Activated CD4-positive, alpha-beta T cell treated with anti-CD3 and anti-CD28 coated beads, Interleukin-2, amount 50 U/mL, for 48 hours (primary cell): ENCODE data around the gene ZMIZ1.

Experiments used
- DNase-seq, 2 experiments: peaks; one replicate each; pipeline ENCODE4 v3.0.0-alpha.2; 2020

ZMIZ1 gene

DNA sequence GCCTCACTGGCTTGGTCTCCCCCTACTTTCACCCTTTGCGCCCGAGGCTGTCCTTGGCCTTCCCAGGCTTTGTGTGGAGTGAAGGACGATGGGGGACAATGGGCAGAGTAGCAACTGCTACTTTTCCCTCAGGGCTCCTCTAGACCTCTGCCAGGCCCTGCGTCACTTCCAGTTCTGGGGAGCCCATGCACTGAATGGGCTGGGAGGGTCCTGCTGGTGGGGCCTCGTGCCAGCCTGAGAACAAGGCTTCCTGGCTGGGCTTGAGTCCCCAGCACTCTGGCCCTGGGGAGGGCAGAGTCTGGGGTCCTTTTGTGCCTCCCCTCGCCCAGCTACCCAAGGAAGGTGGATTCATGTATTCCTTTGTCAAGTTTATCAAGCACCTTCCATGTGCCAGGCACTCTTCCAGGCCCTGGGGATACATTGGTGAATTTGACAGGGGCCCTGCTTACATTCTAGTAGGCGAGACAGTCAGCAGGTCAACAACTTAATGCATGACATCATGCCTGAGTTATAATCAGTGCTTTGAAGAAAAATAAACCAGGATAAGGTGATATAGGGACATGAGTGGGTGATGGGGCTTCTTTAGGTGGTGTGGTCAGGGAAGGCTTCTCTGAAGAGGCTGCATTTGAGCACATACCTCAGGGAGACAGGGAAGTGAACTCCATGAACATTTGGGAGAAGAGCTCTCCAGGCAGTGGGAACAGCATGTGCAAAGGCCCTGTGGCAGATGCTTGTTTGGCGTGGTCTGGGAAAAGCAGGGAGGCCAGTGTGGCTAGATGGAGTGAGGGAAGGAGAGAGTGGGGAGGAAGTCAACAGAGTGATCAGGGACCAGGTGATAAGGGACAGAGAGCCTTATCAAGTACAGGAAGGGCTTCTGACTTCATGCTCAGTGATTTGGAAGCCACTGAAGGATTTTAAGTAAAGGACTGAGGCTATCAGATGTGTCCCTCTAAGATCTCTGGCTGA lies 14.1 kb downstream of the ZMIZ1 start:
- DNase-seq: no peak

DNA sequence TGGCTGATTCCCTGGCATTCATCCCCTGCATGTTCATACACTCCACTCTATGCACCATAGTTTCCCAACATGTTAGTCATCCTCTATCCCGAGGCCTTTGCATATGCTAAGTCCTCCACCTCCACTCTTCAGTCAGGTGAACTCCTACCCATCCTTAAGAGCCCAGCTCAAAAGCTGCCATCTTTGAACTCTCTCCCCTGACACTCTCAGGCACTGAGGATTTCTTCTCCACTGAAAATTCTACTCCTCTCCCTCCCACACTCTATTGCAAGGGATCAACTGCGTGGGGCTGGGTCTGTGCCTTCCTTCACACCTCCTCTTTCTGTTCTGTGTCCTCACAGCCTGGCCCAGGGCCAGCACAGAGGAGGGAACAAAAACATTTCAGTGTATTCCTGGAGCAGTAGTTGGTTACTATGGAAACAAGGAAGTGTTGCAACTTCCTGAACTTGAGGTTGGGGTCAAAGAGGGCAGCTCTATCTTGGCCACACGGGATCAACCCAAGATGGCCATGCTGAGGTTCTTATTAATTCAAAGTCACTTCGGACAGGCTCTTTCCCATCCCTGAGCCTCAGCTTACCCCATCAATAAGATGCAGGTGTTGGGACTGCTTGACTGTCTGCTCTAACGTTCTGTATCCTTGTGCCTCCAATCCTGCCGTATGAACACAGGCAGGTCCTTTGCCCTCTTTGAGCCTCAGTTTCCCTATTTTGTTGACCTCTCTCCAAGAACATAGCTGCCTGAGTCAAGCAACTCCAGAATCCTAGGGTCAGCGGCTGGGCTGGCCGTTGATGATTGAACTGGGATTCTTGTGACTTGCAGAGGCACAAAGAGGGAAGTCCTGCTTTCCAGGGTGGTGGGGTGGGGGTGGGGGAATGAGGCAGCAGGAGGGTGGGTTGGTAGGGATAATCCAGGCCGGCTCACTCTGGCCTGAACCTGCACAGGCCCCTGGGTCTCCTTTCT lies 15.5 kb downstream of the ZMIZ1 start:
- DNase-seq: peak in 1 of 2 experiments; percentile 7

DNA sequence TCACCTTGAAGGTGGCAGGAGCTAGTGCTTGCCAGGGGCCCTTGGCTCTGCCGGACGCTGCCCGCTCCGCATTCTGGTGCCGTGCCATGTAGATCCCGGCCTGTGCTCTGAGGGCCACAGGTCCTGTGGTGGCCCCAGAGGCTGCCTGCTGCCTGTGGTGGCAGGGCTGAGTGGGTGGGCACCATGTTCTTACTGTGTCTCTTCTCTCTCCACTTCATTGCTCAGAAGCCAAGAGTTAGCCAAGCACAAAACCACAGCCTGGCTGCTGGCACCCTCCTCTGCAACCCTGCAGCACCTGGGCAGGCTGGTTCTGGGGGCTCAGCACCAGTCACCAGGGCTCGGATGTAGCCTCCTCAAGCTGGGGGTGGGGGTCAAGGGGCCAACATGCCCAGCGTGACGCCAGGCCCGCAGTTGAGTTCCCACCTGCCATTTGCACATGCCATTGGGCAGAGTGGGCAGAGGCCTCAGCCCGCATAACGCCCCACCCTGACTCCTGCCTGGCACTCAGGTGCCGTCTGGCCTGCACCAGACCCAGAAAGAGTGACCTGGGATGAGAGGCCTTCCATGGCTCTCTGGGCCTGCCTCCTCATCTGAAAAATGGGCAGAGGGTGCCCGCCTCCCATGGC lies 16.3 kb downstream of the ZMIZ1 start:
- no peak for DNase-seq

DNA sequence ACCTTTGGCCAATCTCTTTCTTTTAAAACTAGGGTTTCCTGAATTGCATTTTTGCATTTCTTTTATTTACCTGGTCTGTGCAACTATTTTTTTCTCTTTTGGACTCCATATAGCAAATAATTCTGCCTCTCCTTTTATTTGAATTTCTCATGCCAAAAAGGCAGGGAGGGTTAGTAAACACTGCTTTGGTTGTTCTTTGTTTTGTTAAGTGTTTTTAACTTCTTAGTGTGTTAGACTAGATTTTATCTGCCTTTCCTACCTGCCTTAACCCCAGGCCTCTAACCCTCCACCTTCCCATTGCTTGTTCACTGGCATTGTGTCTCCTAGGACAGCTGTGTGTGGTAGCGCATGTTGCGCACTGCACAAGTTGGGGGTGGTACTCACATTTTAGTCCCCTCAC lies 18.1 kb downstream of the ZMIZ1 start:
- DNase-seq: no peak

DNA sequence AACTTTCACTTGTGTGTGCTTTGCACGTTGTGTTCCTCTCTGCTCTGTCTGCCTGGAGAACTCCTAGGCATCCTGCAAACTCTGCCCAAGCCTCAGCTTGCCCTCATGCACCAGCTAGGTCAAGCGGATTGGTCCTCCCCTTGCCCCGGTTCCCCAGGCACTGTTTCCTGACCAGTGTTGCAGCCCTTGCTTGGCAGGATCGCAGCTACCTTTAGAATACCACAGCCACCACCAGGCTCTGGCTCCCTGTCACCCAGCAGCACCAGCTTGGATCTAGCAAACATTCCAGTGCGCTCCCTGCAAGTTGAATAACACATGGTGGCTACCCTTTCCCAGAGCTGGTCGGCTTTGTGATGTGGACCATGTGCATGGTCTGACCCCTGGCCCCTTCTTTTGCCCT lies 19.0 kb downstream of the ZMIZ1 start:
- no peak for DNase-seq

DNA sequence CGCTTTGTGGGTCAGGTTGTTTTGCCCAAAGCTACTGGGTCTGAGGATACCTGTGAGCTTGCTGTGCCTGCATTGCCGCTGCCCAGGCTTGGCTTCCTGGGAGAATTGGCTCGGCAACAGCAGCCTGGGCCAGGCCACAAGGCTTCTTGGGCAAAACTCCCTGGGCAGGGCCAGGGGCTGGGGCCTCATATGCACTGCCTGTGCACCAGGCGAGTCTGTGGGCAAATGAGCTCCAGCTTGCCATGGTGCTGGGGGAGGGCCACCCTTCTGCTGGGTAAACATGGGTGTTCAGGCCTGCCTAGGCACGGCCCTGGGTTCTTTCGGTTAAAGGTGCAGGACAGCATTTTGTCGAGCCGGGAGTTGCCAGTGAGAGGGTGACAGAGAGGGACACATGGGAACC lies 19.4 kb downstream of the ZMIZ1 start:
- DNase-seq: no peak

DNA sequence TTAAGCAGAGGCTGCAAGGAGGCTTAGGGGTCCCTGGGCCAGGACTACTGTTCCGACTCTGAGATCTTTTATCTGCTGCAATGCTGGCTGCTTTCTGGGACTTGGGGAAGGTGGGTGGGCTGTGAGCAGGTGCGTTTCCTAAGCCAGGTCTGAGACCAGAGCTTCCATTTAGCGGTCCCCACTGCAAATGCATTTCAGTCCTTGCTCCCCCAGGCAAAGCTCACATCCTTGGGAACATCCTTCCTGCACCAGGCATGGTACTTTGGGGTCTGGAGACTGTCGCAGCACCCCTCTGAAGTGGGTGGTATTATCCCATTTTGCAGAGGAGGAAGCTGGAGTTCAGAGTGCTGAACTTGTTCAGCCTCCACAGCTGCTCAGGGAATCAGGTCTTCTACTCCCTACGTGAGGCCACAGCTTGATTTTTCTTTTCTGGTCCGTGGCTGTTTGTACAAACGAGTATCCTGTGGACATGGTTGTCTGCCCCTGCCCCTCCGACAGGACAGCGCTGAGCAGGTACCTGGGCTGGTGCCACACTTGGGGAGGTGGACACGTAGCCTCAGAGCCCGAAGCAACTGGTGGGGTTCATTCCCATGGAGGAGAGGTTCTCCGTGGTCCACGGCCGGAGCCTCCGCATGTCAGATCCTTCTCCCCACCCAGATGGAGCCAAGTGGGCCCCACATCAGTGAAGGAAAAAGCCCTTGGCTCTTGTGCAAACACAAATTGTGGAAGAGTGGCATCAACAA lies 20.0 kb downstream of the ZMIZ1 start:
- DNase-seq: no peak

DNA sequence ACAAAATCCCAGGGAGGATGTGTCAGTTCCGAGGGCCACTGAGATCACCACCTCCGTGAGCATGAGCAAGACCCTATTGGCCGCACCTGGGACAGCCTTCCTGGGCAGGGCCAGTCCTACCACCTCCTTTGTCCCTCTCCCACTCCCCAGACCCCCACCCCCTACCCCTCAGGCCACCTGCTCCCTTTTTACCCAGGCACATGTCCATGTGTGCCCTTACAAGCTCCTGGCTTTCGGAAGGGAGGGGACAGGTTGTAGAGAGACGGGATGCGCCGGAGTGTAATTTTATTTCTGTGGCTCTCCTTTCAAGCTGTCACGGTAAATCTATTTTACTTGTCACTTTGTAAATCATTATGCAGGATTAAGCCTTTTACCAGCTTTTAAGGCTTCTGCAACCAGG lies 20.9 kb downstream of the ZMIZ1 start:
- DNase-seq: no peak

DNA sequence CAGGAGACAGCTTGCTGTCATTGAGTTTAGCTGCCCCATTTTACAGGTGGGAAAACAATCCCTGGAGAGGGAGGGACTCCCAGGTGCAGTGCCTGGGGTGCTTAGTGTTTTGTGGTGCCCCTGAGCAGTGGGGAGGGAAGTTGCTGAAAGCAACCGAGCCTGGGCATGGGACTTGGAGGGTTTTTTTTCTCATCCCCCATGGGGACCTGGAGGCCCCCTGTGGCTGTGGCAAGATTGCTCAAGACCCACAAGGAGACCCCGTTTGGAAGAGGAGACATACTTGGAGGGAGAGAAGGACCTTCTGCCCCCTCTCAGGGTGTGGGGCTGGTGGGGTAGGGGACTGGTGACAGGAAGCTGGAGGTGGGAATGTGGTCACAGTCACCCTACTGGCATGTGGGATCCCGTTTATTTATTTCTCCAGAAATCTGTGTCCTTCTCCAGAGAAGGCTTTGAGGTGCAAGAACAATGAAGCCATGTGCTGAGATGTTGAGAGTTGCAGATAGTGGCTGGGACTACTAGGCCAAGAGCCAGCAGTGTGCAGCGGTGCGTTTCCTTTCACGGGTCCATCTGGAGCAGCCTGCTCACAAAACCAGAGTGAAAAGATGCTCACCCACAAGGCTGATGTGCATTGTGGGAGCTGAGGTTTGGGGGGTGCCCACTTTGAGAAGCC lies 21.5 kb downstream of the ZMIZ1 start:
- DNase-seq: no peak

DNA sequence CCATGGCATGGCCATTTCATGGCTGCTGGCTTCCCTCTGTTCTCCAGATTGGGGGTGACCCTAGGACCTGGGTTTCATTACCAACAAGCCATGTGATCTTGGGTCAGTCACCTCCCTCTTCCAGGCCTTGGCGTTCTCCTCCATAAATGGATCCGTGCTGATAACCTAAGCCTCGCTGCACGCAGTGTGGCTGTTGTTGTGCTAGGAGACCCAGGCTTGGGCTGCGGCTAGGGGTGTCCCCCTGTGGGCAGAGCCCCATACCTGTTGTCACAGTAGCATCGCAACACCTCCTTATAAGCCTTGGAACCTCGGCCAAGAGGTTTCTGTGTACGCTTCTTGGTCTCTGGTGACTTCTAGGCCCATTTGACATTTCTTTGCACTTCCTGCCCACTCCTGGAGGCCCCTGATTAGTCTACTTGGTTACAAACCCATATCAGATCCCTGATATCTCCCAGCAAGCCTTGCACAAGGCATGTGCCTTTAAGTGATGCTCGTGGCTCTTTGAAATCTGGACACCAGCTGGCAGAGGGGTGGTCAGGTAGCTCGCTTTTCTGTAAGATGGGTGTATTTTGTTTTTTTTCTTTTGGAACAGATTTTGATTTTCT lies 23.6 kb downstream of the ZMIZ1 start:
- no peak for DNase-seq

DNA sequence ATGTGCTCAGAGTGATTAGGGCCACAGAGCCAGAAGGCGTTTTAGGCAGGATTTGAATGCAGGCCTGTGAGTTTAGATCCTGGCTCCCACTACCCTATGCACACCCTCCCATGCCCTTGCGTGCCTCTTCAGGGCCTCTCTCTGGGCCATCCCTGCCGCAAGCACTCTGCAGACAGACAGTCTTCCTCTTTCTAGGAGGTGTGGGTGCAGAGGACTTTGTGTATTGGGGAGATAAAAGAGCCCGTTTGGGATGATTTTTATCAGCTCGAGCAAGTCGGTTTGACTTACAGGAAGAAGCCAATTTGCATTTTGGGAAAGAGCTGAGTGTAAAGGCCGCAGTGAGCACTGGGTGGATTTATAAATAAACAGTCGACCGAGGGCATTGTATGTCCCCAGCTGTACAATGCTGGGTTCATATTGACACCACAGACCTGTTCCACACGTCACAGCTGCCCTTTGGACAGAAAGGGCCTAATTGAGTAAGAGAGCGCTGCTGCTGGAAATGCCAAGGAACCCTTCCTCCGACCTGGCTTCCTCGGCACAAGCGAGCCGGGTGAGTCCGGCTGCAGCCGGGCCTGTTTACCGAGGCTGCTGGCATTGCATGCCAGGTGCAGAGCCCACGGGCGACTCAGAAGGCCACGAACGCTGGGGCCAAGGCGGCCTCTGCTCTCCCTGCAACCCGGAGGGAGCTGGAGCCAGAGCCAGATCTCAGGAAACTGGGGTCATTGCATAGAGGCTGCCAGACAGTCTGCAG lies 25.1 kb downstream of the ZMIZ1 start:
- DNase-seq: no peak

DNA sequence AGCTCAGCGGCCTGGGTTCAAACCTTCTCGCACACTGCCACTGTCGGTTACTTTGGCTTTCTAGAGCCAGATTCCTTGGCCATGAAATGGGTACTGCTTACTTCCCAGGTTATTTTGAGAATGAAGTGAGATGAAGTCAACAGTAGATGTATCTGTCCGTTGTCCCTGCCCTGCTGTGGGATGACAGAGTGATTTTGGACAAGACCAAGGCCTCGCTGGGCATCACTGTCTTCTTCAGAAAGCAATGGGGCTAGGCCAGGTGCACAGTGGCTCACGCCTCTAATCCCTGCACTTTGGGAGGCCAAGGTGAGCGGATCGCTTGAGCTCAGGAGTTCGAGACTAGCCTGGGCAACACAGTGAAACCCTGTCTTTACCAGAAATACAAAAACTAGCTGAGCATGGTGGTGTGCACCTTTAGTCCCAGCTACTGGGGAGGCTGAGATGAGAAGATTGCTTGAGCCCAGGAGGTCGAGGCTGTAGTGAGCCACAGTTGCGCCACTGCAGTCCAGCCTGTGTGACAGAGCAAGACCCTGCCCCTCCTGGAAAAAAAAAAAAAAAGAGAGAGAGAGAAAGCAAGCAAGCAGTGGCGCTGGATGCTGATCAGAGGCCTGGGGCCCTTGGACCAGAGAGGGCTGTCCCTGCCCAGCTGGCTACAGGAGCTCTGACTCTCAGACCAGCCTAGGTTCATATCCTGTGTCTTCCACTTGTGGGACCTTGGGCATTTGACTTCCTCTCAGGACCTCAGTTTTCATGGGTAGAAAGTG lies 25.8 kb downstream of the ZMIZ1 start:
- no peak for DNase-seq

DNA sequence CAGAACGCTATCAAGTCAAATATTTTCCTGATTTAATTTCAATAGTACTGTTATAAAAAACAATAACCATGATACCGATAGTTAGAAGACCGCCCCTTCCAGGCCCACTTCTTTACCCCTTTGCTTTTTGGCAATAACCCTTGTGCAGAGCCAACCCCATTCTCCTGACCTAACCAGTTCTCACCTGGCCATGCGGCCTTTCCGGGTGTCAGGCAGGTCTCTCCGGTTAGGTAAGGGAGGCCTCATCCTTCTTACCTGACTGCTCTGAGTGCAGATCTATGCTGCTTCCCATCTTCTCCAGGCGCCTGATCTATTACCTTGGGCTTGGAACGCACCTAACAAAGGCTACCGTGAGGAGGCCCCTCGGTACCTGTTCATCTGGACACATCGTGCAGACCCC lies 26.6 kb downstream of the ZMIZ1 start:
- no peak for DNase-seq

DNA sequence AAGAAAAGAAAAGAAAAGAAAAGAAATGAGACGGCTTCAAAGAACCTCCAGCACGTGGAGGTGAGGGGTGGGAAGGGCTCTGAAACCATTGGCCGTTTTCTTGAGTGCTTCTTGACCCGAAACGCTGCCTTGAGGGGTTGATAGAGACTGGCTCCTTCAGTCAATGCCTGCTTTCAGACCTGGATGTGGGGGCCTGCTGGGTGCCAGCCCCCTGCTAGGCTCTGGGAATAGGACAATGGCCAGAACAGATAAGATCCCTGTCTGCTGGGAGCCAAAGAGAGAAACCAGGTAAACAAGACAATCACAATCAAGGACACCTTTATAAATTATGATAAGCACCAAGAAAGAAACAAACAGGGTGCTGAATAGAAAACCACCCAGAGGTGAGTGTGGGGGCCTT lies 27.7 kb downstream of the ZMIZ1 start:
- DNase-seq: no peak

DNA sequence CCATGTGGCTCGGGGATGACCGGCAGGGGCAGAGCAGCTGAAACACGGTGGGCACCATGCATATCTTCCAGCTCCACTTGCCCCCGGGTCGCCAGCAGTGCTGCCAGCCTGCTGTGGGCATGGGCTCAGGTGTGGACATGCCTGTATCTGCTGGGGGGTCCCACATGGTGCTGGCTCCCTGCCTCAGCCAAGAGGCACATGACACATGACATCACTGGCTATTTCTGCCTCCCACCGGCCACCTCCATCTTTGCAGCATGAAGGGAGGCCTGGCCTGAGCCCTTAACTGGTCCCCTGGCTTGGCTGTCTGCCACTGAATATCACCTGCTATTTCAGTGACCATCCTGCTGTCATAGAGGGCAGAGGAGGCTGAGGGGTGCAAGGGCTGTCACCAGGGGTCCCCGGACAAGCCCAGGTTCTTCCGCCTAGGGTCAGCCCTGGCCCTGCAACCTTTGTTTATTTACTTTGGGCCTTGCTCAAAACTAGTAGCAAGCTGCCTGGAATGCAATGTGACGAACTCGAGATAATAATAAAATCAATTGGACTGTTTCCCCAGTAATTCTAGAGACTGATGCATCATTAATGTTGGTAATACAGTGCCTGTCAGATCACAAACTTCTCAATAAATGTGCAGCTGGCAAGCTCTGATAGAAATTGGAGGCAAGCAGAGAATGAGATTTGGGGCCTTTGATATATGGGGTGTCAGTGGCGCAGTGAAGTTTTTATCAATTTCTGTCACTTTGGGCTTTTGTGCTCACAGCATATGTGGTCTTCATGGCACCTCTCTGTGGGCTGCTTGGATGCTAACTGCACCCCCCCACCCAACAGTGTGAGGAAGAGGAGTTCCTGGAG lies 28.5 kb downstream of the ZMIZ1 start:
- no peak for DNase-seq

DNA sequence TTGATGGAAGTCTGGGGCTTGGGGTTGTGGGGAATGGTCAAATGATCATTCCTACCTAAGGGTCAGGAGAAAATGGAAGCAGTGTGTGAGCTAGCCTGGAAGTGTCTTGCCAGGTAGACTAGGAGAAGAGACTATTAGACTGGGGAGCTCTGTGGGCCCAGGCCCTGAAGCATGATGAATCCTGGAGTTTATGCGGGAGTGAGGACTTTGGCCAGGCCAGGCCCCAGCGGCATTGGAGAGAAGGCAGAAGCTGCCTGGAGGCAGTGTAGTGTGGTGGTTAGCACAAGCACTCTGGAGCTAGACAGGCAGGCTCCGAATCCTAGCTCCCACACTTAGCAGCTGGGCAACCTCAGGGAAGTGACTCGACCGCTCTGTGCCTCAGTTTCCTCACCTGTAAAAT lies 29.3 kb downstream of the ZMIZ1 start:
- DNase-seq: no peak

DNA sequence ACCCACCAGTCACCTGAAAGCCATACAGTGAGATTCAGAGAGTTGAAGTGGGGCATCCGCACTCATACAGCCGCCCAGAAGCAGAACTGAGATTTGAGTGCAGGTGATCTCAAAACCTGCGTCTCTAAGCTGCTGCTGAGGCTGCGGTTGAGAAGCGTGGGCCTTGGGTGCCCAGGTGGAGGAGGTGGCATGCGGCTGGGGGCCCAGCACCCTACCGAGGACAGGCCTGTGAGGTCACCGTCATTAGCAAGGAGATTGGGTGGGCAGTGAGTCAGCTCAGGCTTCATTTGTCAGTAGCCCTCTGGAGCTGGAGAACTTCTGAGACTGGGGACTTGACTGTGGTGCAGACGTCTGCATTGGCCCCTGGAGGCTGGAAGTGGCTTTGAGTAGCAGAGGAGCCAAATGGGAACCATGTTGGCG lies 29.8 kb downstream of the ZMIZ1 start:
- no peak for DNase-seq

DNA sequence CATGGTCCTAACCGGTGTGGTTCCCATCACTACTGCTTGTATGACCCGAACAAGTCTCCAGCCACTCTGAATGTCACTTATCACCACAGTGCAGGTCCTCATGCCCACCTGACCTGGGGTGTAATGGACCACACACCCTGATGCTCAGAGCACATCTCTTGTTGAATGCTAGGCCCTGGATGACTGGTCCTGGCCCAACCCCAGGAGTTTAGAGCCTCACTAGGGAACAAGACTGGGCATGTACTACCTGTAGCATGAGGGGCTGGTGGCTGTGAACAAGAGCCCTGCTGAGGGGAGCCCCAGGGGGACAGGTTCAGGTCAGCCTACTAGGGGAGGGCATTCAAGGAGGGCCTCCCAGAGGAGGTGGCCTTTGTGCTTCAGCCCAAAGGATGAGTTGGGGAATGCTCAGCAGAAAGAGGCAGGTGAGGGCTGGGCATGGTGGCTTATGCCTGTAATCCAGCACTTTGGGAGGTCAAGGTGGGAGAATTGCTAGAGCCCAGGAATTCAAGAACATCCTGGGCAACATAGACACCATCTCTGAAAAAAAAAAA lies 31.2 kb downstream of the ZMIZ1 start:
- no peak for DNase-seq

DNA sequence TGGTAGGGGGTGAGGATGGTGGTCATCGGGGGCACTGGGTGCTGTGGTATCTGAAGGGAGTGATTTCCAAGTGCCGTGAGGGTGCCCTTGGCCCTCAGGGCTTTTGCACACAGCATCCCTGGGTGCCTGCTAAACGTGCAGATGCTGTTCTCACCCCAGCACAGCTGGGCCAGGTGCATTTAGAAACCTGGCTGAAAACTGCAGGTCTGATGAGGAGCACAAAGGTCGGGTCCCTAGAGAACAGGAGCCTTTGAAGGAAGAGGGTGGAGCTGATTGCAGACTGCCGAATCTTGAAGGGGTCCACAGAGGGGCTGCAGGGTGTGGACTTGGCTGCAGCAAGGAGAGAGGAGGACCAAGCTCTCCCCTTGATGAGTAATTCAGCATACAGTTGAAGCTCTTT lies 32.0 kb downstream of the ZMIZ1 start:
- no peak for DNase-seq
